GM10266 (cell line): ENCODE data around the gene UQCRC2.

Experiments used
- DNase-seq: peaks from one replicate; pipeline ENCODE4 v3.0.0; 2012; ENCODE audit errors: extremely low spot score
- CTCF ChIP-seq: IDR thresholded peaks from 2 replicates; pipeline ENCODE4 v1.5.1; 2012; ENCODE audit warnings: mild to moderate bottlenecking, low read depth; ENCODE audit not compliant: control insufficient read depth, insufficient read depth; ENCODE audit errors: missing control alignments

The UQCRC2 gene

GRCh38 chr16:22027633-22028032 is 74.5 kb downstream of the UQCRC2 start:
- no peak for TF ChIP-seq CTCF
- no peak for DNase-seq

DNA sequence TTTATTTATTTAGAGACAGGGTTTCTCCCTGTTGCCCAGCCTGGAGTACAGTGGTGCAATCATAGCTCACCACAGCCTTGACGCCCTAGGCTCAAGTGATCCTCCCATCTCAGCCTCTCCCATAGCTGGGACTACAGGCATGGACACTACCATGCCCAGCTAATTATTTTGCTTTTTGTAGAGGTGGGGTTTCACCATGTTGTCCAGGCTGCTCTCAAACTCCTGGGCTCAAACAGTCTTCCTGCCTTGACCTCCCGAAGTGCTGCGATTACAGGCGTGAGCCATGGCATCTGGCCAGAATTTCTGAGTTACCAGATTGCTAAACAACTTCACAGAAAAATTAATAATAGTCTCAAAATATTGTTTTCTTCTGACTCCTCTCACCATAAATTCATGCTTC is 76.5 kb downstream of the UQCRC2 start:
- DNase-seq, result no peak
- no peak for TF ChIP-seq CTCF

DNA sequence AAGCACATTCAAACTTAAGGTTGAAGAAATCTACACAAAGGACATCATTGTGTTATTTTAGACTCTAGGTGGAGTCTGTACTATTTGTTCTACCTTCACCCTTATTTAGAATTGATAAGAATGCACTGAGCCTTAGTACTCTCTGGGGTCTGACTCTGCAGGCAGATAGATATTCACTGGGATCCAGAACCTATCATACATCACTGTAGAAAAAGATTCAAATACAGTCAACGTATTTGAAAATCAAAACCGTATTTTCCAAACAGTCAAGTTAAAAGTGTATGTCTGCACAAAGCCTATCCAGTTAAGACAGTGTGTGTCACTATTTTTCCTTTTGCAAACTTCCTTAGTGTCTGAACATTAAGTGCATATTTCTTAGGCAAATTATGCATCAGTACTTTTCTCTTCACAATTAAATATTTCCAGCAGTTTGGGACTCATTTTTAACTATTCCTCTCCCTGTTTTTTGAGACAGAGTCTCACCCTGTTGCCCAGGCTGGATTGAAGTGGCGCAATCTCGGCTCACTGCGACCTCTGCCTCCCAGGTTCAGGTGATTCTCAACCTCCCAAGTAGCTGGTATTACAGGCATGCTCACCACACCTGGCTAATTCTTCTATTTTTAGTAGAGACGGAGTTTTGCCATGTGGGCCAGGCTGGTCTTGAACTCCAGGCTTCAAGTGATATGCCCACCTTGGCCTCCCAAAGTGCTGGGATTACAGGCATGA is 77.1 kb downstream of the UQCRC2 start:
- no peak for TF ChIP-seq CTCF

GRCh38 chr16:22031483-22032083 is 78.4 kb downstream of the UQCRC2 start:
- TF ChIP-seq CTCF, result no peak
- no peak for DNase-seq

More for the DNA sequence above, 77.1 kb downstream of the UQCRC2 start:
- DNase-seq, result no peak
